Prostate gland (tissue), 2 donors: ENCODE results near the gene ENOX1.

Source experiments
- POLR2A ChIP-seq: fragments of 450-650 bp; IDR thresholded peaks from one replicate; pipeline ENCODE4 v1.6.1; 2016; ENCODE audit warnings: antibody characterized with exemption, mild to moderate bottlenecking
- POLR2AphosphoS5 ChIP-seq: sonication (generic); formaldehyde crosslinking; IDR thresholded peaks from one replicate; pipeline ENCODE4 v1.6.1; 2017; ENCODE audit warnings: antibody characterized with exemption
- TF ChIP-seq, protein P1 (sequence below), 4 experiments: fragments of 200-600 bp in 2 of 4; fragments of 450-650 bp in 2 of 4; sonication (generic) in 2 of 4; IDR thresholded peaks; 1 replicate in 3 of 4; 2 replicates in 1 of 4; pipeline ENCODE4 v1.5.1; 2016 to 2019; ENCODE audit warnings: antibody characterized with exemption in 4 of 4, mild to moderate bottlenecking in 2 of 4, moderate library complexity in 2 of 4

DNA sequence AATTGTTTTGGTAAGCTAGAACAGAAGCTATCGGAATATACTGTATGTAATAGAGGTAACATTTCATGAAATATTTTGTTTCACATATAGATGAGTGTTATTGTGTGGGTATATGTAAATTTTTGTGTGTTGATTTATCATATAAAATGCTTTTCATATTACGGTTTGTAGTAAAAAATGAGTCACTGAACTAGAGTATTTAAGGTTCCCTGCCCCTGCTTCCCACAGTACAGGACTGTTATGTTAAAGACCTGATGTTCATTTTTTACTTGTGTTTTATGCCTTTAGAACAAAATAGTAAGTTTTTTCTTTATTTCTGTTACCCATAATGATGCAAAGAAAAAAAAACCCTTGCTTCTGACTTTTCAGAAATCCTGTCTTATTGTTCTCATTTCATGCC, 243.4 kb downstream of the ENOX1 start:
- TF ChIP-seq POLR2A (no peak), POLR2AphosphoS5 (no peak)
- TF ChIP-seq, protein P1, sequence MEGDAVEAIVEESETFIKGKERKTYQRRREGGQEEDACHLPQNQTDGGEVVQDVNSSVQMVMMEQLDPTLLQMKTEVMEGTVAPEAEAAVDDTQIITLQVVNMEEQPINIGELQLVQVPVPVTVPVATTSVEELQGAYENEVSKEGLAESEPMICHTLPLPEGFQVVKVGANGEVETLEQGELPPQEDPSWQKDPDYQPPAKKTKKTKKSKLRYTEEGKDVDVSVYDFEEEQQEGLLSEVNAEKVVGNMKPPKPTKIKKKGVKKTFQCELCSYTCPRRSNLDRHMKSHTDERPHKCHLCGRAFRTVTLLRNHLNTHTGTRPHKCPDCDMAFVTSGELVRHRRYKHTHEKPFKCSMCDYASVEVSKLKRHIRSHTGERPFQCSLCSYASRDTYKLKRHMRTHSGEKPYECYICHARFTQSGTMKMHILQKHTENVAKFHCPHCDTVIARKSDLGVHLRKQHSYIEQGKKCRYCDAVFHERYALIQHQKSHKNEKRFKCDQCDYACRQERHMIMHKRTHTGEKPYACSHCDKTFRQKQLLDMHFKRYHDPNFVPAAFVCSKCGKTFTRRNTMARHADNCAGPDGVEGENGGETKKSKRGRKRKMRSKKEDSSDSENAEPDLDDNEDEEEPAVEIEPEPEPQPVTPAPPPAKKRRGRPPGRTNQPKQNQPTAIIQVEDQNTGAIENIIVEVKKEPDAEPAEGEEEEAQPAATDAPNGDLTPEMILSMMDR (IDR thresholded peaks at IDR 0.05): no peak
